ENCODE data around the gene PPM1M.
"Not testable (repeated sequence)": the region's sequence is repeated elsewhere in the genome, so short reads cannot be mapped to it uniquely, and the experiment has no call there.

The PPM1M gene

DNA sequence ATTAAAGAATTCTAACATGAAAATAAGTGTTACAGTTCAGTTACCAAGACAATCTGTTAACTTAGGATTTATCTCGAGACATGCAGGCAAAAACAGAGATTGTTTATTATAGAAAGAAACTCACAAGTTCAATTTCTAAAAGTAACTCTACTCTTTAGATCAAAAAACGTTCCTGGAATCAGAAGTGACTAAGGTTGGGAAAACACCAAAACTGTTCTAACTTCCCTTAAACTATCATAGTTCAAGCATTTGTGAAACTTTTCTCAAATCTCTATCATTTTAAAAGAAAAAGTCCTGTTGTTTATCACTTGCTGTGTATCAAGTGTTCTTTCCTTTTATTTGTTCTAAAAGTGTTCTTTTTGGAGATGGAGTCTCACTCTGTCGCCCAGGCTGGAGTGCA, 24.2 kb downstream of the PPM1M start:
- TF ChIP-seq, protein P1, sequence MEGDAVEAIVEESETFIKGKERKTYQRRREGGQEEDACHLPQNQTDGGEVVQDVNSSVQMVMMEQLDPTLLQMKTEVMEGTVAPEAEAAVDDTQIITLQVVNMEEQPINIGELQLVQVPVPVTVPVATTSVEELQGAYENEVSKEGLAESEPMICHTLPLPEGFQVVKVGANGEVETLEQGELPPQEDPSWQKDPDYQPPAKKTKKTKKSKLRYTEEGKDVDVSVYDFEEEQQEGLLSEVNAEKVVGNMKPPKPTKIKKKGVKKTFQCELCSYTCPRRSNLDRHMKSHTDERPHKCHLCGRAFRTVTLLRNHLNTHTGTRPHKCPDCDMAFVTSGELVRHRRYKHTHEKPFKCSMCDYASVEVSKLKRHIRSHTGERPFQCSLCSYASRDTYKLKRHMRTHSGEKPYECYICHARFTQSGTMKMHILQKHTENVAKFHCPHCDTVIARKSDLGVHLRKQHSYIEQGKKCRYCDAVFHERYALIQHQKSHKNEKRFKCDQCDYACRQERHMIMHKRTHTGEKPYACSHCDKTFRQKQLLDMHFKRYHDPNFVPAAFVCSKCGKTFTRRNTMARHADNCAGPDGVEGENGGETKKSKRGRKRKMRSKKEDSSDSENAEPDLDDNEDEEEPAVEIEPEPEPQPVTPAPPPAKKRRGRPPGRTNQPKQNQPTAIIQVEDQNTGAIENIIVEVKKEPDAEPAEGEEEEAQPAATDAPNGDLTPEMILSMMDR (IDR thresholded peaks at IDR 0.05; ENCODE audit: borderline replicate concordance, control extremely low read depth, extremely low read depth, insufficient read depth, missing control alignments) = no peak
- in situ Hi-C loops (cut with MboI; ENCODE audit: low sequenced_read_pairs, unreplicated experiment) = no loop called here
- no peak for DNase-seq (ENCODE audit: low spot score)

DNA sequence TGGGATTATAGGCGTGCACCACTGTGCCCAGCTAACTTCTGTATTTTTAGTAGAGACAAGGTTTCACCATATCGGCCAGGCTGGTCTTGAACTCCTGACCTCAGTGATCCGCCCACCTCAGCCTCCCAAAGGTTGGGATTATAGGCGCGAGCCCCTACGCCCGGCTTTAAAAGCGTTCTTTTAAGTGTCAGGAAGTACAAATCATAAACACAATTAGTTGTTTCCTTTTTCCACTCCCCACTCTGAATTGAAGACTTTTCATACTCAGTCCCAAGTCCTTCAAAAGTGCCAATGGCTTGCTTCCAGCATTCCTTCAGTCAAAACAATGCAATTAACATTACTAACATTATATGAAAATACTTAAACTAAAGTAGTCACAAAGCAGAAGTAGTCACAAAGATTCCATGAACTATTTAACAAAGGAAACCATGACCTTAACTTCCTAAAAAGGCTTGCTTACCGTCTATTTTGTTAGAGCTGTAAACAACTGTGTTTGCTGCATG, 24.7 kb downstream of the PPM1M start:
- DNase-seq (ENCODE audit: low spot score) = no peak
- TF ChIP-seq, protein P1 (IDR thresholded peaks at IDR 0.05; ENCODE audit: borderline replicate concordance, control extremely low read depth, extremely low read depth, insufficient read depth, missing control alignments) = no peak
- in situ Hi-C loops (cut with MboI; ENCODE audit: low sequenced_read_pairs, unreplicated experiment) = no loop called here

DNA sequence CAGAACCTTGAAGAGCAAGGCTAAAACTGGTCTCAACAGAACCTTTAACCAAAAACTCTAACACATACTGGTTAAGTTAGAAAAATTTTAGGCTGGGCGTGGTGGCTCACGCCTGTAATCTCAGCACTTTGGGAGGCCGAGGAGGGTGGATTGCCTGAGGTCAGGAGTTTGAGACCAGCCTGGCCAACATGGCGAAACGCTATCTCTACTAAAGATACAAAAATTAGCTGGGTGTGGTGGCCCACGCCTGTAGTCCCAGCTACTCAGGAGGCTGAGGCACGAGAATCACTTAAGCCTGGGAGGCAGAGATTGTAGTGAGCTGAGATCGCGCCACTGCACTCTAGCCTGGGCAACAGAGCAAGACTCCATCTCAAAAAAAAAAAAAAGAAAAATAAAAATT, 26.6 kb downstream of the PPM1M start:
- in situ Hi-C loops (cut with MboI; ENCODE audit: low sequenced_read_pairs, unreplicated experiment); DNase-seq (ENCODE audit: low spot score): not testable (repeated sequence)

DNA sequence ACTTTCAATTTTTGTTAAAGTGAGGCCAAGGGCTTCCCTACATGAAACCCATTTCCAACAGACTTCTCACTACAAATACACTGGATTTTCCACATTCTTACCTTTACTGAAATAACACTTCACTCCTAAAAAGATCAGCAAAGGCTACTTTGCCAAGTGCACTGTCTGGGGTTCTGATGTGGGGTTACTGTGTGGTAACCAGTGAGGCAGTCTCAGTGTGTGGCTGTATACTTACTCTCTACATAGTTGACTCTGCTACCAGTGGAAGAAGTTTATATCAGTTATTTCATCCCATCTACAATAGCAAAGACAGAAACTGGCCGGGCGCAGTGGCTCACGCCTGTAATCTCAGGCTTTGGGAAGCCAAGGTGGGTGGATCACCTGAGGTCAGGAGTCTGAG, 27.3 kb downstream of the PPM1M start:
- TF ChIP-seq, protein P1 (IDR thresholded peaks at IDR 0.05; ENCODE audit: borderline replicate concordance, control extremely low read depth, extremely low read depth, insufficient read depth, missing control alignments) = no peak
- in situ Hi-C loops (cut with MboI; ENCODE audit: low sequenced_read_pairs, unreplicated experiment) = no loop called here
- no peak for DNase-seq (ENCODE audit: low spot score)

DNA sequence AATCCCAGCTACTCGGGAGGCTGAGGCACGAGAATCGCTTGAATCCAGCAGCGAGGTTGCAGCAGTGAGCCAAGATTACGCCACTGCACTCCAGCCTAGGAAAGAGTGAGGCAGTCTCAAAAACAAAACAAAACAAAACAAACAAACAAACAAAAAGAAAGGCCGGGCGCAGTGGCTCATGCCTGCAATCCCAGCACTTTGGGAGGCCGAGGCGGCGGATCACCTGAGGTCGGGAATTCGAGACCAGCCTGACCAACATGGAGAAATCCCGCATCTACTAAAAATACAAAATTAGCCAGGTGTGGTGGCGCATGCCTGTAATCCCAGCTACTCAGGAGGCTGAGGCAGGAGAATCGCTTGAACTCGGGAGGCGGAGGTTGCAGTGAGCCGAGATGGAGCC, 29.2 kb downstream of the PPM1M start:
- in situ Hi-C loops (cut with MboI; ENCODE audit: low sequenced_read_pairs, unreplicated experiment) = not testable (repeated sequence)

DNA sequence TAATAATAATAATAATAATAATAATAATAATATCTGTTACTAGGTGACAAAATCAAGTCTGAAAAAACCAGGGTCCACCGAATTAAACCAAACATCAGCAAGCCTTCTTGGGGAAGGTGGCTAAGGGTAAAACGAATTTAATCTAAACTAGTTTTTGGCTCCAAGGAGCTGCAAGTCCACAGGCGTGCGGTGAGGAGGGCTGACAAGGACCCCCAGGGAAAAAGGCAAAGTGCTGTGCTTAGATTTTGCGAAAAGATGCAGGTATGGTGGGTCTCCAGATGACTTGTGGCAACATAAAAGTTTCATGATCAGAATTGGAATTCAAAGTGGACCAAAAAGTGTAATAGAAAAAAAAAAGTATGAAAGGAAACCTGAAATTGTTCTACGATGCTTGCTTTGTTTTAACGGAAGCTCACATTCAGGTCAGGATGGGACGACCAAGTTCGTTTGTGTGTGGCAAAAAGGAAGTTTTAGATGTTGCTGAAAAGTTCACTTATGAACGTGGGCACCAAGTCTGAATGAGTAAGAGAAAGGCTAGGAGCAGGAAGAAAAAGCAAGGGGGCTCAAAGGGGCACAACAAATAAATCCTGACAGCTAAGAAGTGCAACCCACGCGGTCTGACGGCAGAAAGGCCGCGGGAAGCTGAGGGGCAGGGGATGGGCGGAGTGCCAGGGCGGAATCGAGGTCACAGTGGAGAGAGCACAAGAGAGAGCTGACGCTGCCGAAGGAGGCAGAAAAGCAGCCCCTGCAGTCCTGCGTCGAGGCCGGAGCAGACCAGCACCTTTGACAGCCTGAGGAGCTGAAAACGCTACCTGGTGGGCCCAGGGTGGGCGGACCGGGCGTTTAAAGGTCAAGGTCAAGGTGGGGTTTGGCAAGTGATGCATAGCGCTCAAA, 31.8 kb downstream of the PPM1M start:
- in situ Hi-C loops (cut with MboI; ENCODE audit: low sequenced_read_pairs, unreplicated experiment) = no loop called here
- TF ChIP-seq, protein P1 (IDR thresholded peaks at IDR 0.05; ENCODE audit: borderline replicate concordance, control extremely low read depth, extremely low read depth, insufficient read depth, missing control alignments) = no peak
- DNase-seq (ENCODE audit: low spot score) = peak; percentile 67

More for the DNA sequence above, 29.2 kb downstream of the PPM1M start:
- DNase-seq (ENCODE audit: low spot score) = not testable (repeated sequence)

DNA sequence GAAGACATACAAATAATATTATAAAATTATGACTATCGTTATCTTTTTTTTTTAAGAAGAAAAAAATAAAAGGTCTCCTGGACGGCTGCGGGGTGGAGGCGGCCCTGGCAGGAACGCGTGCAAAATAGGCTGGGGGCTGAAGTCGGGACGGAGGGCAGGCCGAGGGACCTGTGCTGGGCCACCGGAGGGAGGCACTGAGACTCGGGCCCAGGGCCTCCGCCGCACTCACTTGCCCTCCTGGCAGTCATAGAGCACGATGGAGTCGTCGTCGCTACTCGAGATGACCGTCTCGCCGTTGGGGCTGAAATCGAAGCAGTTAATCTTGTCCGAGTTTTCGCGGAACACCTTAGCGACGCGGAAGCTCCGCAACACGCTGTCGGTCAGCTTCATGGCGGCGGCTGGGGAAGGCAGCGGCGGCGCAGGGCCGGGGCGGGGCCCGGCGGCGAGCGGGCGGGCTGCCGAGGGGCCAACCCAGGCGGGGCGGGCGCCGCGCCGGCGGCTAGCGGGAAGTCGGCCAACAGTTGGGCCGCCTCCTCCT, 32.5 kb downstream of the PPM1M start:
- TF ChIP-seq, protein P1 (IDR thresholded peaks at IDR 0.05; ENCODE audit: borderline replicate concordance, control extremely low read depth, extremely low read depth, insufficient read depth, missing control alignments) = no peak
- in situ Hi-C loops (cut with MboI; ENCODE audit: low sequenced_read_pairs, unreplicated experiment) = no loop called here
- peak; percentile 69 for DNase-seq (ENCODE audit: low spot score)

Measured in GM13976 (cell line).